IMR-90 (cell line): ENCODE measurements around the gene TM9SF4. TPM values are rescaled to one million over a fixed set of nuclear protein-coding genes. Genes with fewer than 3 reads are reported as not detected.
A peak's percentile ranks its signal among the peaks of the same experiment; 100 is the strongest.

Source experiments
- ATAC-seq: fragments of 200-7000 bp; cut with Tn5 transposase; 2 replicates; pipeline ENCODE4 v1.9.1; 2020; ENCODE audit warnings: low read depth, mild to moderate bottlenecking, moderate library complexity
- BruUV-seq: library from RNA; stranded (reverse); fragments of 400-500 nt; replicated peaks from 2 replicates; lab custom pipeline; 2021; lab: Mats Ljungman, UMichigan
- CTCF ChIA-PET: fragments of 300-600 bp; formaldehyde crosslinking; extraction: SDS; loops from one replicate; lab custom pipeline; 2021; ENCODE audit warnings: antibody characterized with exemption; lab: Yijun Ruan, JAX
- POLR2A ChIA-PET: fragments of 300-600 bp; sonication (Branson Sonifier 250); formaldehyde crosslinking; loops from one replicate; lab custom pipeline; 2022; ENCODE audit warnings: antibody characterized with exemption; ENCODE audit not compliant: unreplicated experiment; lab: Charles Lee
- DNase-seq: peaks from one replicate; pipeline ENCODE4 v3.0.0; 2013
- H2AFZ ChIP-seq: replicated peaks from 2 replicates; pipeline ENCODE3; 2013; ENCODE audit warnings: low read length, mild to moderate bottlenecking; ENCODE audit not compliant: poor library complexity
- H2AK5ac ChIP-seq: 2 replicates; pipeline ENCODE4 v1.6.1; 2013; ENCODE audit warnings: low read depth, low read length, inconsistent platforms
- H2AK9ac ChIP-seq: replicated peaks from 2 replicates; pipeline ENCODE3; 2013; ENCODE audit warnings: mild to moderate bottlenecking, low read depth, low read length, moderate library complexity; ENCODE audit not compliant: poor library complexity
- H2BK120ac ChIP-seq: 2 replicates; pipeline ENCODE4 v1.6.1; 2013; ENCODE audit warnings: low read depth, low read length, inconsistent platforms
- H2BK15ac ChIP-seq: 3 replicates; pipeline ENCODE4 v1.6.1; 2013; ENCODE audit warnings: low read depth, low read length, inconsistent platforms
- H2BK20ac ChIP-seq: 2 replicates; pipeline ENCODE4 v1.6.1; 2013; ENCODE audit warnings: low read depth, mild to moderate bottlenecking, inconsistent platforms, low read length, moderate library complexity
- H2BK5ac ChIP-seq: 2 replicates; pipeline ENCODE4 v1.6.1; 2013; ENCODE audit warnings: mild to moderate bottlenecking, low read depth, low read length, inconsistent platforms; ENCODE audit not compliant: poor library complexity, severe bottlenecking
- H3K14ac ChIP-seq: replicated peaks from 2 replicates; pipeline ENCODE4 v1.6.1; 2013; ENCODE audit warnings: low read depth, low read length, inconsistent platforms
- H3K18ac ChIP-seq: 2 replicates; pipeline ENCODE4 v1.6.1; 2013; ENCODE audit warnings: low read depth, low read length, control low read depth
- H3K23ac ChIP-seq: 2 replicates; pipeline ENCODE4 v1.6.1; 2013; ENCODE audit warnings: low read depth, low read length, inconsistent platforms
- H3K27ac ChIP-seq: 2 replicates; pipeline ENCODE4 v1.5.1; 2013; ENCODE audit warnings: mild to moderate bottlenecking, control low read depth, low read length; ENCODE audit not compliant: insufficient read depth
- H3K27me3 ChIP-seq: 2 replicates; pipeline ENCODE4 v1.6.1; 2013; ENCODE audit warnings: low read length; ENCODE audit not compliant: control insufficient read depth, insufficient read depth
- H3K36me3 ChIP-seq: 2 replicates; pipeline ENCODE4 v1.6.1; 2013; ENCODE audit warnings: low read length, mixed read lengths; ENCODE audit not compliant: control insufficient read depth, insufficient read depth
- H3K4ac ChIP-seq: 2 replicates; pipeline ENCODE4 v1.6.1; 2013; ENCODE audit warnings: low read depth, low read length, inconsistent platforms
- H3K4me1 ChIP-seq: 2 replicates; pipeline ENCODE4 v1.6.1; 2013; ENCODE audit warnings: low read length, mixed read lengths; ENCODE audit not compliant: control insufficient read depth, insufficient read depth
- H3K4me2 ChIP-seq: 2 replicates; pipeline ENCODE4 v1.6.1; 2013; ENCODE audit warnings: low read depth, mild to moderate bottlenecking, control low read depth, low read length, moderate library complexity
- H3K4me3 ChIP-seq: 2 replicates; pipeline ENCODE4 v1.5.1; 2013; ENCODE audit warnings: low read depth, mild to moderate bottlenecking, control low read depth, low read length, moderate library complexity; ENCODE audit not compliant: insufficient read depth
- H3K56ac ChIP-seq: 2 replicates; pipeline ENCODE4 v1.6.1; 2013; ENCODE audit warnings: low read length, inconsistent platforms; ENCODE audit not compliant: insufficient read depth; ENCODE audit errors: extremely low read depth
- H3K79me1 ChIP-seq, 2 experiments: 2 replicates each; pipeline ENCODE4 v1.6.1; 2013; ENCODE audit warnings: low read length in 2 of 2, inconsistent platforms in 1 of 2, low read depth in 1 of 2
- H3K9ac ChIP-seq: 2 replicates; pipeline ENCODE4 v1.6.1; 2013; ENCODE audit warnings: low read depth, low read length, control low read depth
- H3K9me1 ChIP-seq: 2 replicates; pipeline ENCODE4 v1.6.1; 2013; ENCODE audit warnings: low read length, inconsistent platforms; ENCODE audit not compliant: insufficient read depth
- H3K9me3 ChIP-seq: 2 replicates; pipeline ENCODE4 v1.6.1; 2013; ENCODE audit warnings: low read length; ENCODE audit not compliant: control insufficient read depth, insufficient read depth
- H4K20me1 ChIP-seq: 2 replicates; pipeline ENCODE4 v1.6.1; 2013; ENCODE audit warnings: low read length, inconsistent platforms; ENCODE audit not compliant: insufficient read depth
- H4K5ac ChIP-seq: 2 replicates; pipeline ENCODE4 v1.6.1; 2013; ENCODE audit warnings: mild to moderate bottlenecking, low read depth, low read length, control low read depth
- H4K8ac ChIP-seq, 2 experiments: 2 replicates each; pipeline ENCODE4 v1.6.1; 2013; ENCODE audit warnings: low read depth in 2 of 2, low read length in 2 of 2, control low read depth in 1 of 2, inconsistent platforms in 1 of 2
- H4K91ac ChIP-seq: 2 replicates; pipeline ENCODE4 v1.6.1; 2013; ENCODE audit warnings: low read depth, low read length, inconsistent platforms; ENCODE audit not compliant: insufficient read depth
- CHD1 ChIP-seq: IDR thresholded peaks from 2 replicates; pipeline ENCODE4 v1.6.1; 2012; ENCODE audit warnings: low read depth, low read length, improper control_type of control experiment
- MAZ ChIP-seq: IDR thresholded peaks from 2 replicates; pipeline ENCODE4 v1.6.1; 2012; ENCODE audit warnings: low read depth, mild to moderate bottlenecking, low read length, improper control_type of control experiment, moderate library complexity, borderline replicate concordance
- NFE2L2 ChIP-seq: fragments of 150-350 bp; IDR thresholded peaks from 2 replicates; pipeline ENCODE4 v1.6.1; 2016; ENCODE audit warnings: low read depth, mild to moderate bottlenecking, low read length
- RCOR1 ChIP-seq: IDR thresholded peaks from 2 replicates; pipeline ENCODE4 v1.6.1; 2012; ENCODE audit warnings: mild to moderate bottlenecking, low read length, improper control_type of control experiment; ENCODE audit not compliant: insufficient replicate concordance
- WGBS, 2 experiments: methylation state at CpG; one replicate each; pipeline versions ENCODE4 v1.1.5 to v1.1.7; 2013; ENCODE audit warnings: missing lambda C conversion rate in 2 of 2; ENCODE audit not compliant: insufficient read length in 1 of 2; ENCODE audit errors: extremely low coverage in 2 of 2; 5-methylcytosine and 5-hydroxymethylcytosine counted together
- dilution Hi-C: fragments of 300-500 bp; cut with HindIII; formaldehyde crosslinking; loops from one replicate; pipeline ENCODE4 v1.14.3; 2018; ENCODE audit warnings: low sequenced_read_pairs; ENCODE audit not compliant: unreplicated experiment
- in situ Hi-C: fragments of 300-500 bp; cut with MboI; formaldehyde crosslinking; loops from 3 replicates; pipeline ENCODE4 v1.14.3; 2019; ENCODE audit warnings: low sequenced_read_pairs, inconsistent platforms, mixed read lengths
- intact Hi-C: fragments of 100-400 bp; cut with micrococcal nuclease; formaldehyde crosslinking; loops from 2 replicates; pipeline ENCODE4 v1.10.0; 2022
- polyA plus RNA-seq, 3 experiments: library from polyadenylated mRNA; depleted of rRNA; stranded (reverse); fragments of >200 nt; gene quantifications; 2 replicates each; pipeline ENCODE4 v1.2.3, GENCODE V29; 2012; ENCODE audit warnings: low replicate concordance in 1 of 3
- total RNA-seq: library from RNA; depleted of rRNA; stranded (reverse); fragments of >200 nt; gene quantifications from 2 replicates; pipeline ENCODE4 v1.2.3, GENCODE V29; 2012
- TF ChIP-seq, protein P1 (sequence below): fragments of 150-350 bp; IDR thresholded peaks from 2 replicates; pipeline ENCODE4 v1.6.1; 2016; ENCODE audit warnings: low read depth, mild to moderate bottlenecking, low read length, moderate library complexity, borderline replicate concordance
- TF ChIP-seq, protein P2 (sequence below): conservative IDR thresholded peaks from 2 replicates; pipeline ENCODE4 v1.5.1; 2012; ENCODE audit warnings: mild to moderate bottlenecking, low read depth, low read length, improper control_type of control experiment

TM9SF4 gene
- total and polyA plus RNA-seq, 2 of the 4 experiments (the other 2 are of a cell fraction), result 35.3 to 59.1 TPM

DNA sequence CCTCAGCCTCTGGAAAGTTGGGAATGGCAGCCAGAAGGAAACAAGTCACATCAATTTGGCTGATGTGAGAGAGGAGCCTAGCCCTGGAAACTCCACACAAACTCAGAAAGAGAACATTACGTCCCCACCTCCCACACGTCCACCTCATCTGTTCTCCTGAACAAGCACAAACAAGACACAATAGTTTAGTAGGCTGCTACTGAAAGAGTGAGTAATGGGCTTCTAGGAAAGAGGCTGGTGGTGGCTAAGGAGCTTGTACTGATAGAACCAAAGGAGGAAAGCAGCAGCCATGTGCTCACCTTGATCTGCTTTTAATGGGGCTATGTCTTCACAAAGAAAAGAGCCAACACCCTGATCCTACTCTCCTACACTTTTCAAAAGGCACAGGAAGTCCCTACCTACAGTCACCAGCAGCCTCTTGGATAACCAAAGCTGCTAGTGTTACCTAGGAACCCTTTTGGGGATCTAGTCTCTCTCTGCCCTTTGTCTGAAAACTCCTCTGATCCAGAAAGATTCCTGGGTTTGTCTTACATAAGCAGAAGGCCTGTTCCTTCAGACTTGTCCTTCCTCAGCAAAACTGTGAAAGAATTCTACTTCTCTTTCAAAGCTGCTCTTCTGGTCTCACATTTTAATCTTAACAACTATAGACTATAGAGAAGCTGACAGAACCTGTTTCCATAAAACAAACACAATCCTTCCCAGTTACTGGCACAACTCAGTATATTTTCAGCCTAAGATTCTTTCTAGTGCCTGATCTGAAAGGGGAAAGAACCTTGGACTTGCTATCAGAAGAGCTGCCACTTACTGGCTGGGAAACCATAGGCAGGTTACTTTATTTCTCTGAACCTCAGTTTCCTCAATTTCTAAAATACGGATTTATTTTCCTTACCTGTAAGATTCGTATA lies 94.9 kb downstream of the TM9SF4 start:
- no peak overlapping the region for H3K4me2 ChIP-seq
- ChIA-PET CTCF (interaction anchor here (0.5 kb wide), 1 partner anchor 67 kb away, joined by 7 read pairs; no protein-coding TSS in a partner anchor), POLR2A (no interaction called here)
- WGBS, 2 experiments, result no CpG with 5 or more reads among the region's 4 CpGs
- intact Hi-C loops, result loop anchor here (5.0 kb wide), 1 partner anchor 382 kb away; no protein-coding TSS in a partner anchor
- H2AK5ac ChIP-seq, result no peak overlapping the region
- no peak overlapping the region for H3K9ac ChIP-seq
- BruUV-seq, result no TSS peak
- no peak overlapping the region for H2BK5ac ChIP-seq
- dilution Hi-C loops, result no loop called here
- peak overlapping the region; percentile 23; the same call in 1 of the 2 replicates for H3K23ac ChIP-seq
- no peak overlapping the region for H3K4me3 ChIP-seq
- H3K27me3 ChIP-seq, result no peaks in the 10 kb centered on the region
- H2BK20ac ChIP-seq, result no peak overlapping the region
- H3K14ac ChIP-seq, result no peak overlapping the region
- no peak overlapping the region for H3K56ac ChIP-seq
- H4K20me1 ChIP-seq, result peaks cover 47% of the 10 kb centered on the region
- H3K36me3 ChIP-seq, result peaks cover 21% of the 10 kb centered on the region
- H2BK120ac ChIP-seq, result no peak overlapping the region
- H2BK15ac ChIP-seq, result no peak overlapping the region
- no peak overlapping the region for H2AFZ ChIP-seq
- ATAC-seq, result no peak
- no peak overlapping the region for H2AK9ac ChIP-seq
- H3K18ac ChIP-seq, result no peak overlapping the region
- DNase-seq, result no peak
- H3K27ac ChIP-seq, result no peak overlapping the region
- TF ChIP-seq CHD1 (no peak), RCOR1 (no peak), NFE2L2 (no peak), MAZ (no peak)
- TF ChIP-seq, protein P1, sequence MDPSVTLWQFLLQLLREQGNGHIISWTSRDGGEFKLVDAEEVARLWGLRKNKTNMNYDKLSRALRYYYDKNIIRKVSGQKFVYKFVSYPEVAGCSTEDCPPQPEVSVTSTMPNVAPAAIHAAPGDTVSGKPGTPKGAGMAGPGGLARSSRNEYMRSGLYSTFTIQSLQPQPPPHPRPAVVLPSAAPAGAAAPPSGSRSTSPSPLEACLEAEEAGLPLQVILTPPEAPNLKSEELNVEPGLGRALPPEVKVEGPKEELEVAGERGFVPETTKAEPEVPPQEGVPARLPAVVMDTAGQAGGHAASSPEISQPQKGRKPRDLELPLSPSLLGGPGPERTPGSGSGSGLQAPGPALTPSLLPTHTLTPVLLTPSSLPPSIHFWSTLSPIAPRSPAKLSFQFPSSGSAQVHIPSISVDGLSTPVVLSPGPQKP, result no peak
- TF ChIP-seq, protein P2, sequence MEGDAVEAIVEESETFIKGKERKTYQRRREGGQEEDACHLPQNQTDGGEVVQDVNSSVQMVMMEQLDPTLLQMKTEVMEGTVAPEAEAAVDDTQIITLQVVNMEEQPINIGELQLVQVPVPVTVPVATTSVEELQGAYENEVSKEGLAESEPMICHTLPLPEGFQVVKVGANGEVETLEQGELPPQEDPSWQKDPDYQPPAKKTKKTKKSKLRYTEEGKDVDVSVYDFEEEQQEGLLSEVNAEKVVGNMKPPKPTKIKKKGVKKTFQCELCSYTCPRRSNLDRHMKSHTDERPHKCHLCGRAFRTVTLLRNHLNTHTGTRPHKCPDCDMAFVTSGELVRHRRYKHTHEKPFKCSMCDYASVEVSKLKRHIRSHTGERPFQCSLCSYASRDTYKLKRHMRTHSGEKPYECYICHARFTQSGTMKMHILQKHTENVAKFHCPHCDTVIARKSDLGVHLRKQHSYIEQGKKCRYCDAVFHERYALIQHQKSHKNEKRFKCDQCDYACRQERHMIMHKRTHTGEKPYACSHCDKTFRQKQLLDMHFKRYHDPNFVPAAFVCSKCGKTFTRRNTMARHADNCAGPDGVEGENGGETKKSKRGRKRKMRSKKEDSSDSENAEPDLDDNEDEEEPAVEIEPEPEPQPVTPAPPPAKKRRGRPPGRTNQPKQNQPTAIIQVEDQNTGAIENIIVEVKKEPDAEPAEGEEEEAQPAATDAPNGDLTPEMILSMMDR, result no peak
- H3K4ac ChIP-seq, result no peak overlapping the region
- peaks cover 67 to 92% of the 10 kb centered on the region in 2 experiments for H3K79me1 ChIP-seq
- no peak overlapping the region for H4K5ac ChIP-seq
- in situ Hi-C loops, result no loop called here
- no peaks in the 10 kb centered on the region for H3K9me3 ChIP-seq
- H3K9me1 ChIP-seq, result peaks cover 28% of the 10 kb centered on the region
- H4K8ac ChIP-seq, result no peak overlapping the region
- H4K91ac ChIP-seq, result no peak overlapping the region
- peaks cover 22% of the 10 kb centered on the region for H3K4me1 ChIP-seq
